ENCODE results near the gene TTLL11.
A peak's percentile ranks its signal among the peaks of the same experiment; 100 is the strongest.

TTLL11 gene

DNA sequence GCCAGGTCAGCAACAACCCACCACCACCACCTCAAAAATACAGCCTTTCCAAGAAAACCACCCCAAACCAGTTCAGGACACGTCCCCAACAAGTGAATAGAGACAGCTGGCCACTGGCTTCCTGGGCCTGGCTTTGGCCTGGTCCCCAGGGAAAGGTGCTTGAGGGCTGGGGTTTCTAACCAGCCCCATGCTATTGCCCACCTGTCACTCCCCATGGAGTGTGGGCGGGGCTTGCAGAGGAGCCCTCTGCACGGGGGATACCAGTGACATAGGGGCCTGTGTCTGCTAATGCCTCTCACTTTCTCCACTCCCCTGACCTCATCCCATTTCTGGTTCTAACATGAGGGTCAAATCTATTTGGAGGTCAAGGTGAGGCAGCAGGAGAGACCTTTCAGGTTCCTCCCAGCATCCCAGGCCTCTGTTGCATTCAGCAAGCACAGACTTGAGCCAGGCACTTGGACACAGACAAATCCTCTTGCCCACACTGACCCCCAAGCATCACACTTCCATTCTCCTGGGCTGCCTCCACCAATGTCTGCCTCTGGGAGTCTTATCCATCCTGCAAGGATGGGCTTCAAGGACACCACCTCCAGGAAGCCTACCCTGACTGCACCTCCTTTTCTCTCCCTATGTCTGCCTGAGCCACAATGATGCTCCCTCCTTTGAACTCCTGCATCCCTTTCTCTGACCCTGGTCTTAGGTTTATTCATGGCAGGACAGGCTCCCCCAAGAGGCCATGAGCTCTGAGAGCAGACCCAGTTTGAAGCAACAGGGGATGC lies 16.1 kb upstream of the TTLL11 start:
- no peak for DNase-seq

DNA sequence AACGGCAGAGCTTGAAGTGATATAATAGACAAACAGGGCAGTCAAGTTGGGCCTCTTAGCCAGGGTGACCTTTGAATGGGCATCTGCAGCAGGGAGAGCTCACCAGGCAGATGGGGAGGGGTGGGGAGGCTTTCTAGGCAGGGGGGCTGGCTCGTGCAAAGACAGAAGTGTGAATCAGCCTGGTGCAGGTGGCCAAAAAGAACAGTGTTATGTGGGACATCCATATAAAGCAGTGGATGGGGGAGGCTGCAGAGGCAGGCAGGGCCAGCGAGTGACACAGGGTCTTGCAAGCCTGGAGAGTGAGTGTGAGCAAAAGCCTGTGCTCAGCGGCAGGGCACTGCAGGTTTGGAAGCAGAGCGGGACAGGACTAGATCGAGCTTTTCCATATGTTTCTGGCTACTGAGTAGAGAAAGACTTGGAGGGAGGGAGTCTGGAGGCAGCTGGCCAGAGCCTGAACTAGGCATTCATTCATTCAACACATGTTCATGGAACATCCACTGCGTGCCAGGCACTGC lies 14.2 kb upstream of the TTLL11 start:
- no peak for DNase-seq

DNA sequence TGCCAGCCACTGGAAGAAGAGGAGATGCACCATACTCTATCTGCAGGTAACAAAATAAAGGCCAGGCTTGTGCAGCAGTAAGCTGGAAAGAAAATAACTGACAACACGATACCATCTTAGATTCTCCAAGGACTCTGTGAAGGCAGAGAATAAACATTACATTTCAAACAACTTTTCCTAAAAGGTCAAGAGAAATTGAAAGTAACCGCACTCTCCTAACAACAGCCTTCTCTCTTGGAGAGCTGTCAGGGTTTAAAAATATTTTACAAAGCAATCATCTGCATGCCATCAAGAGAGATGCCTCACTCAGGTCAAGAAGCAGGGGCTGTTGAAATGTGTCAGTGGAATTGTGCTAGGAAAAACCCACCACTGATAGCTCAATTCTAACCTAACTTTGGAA lies 13.5 kb upstream of the TTLL11 start:
- no peak for DNase-seq

GRCh38 chr9:122103985-122104384 lies 10.9 kb upstream of the TTLL11 start:
- DNase-seq, result no peak

GRCh38 chr9:122102156-122102555 lies 9.0 kb upstream of the TTLL11 start:
- no peak for DNase-seq

DNA sequence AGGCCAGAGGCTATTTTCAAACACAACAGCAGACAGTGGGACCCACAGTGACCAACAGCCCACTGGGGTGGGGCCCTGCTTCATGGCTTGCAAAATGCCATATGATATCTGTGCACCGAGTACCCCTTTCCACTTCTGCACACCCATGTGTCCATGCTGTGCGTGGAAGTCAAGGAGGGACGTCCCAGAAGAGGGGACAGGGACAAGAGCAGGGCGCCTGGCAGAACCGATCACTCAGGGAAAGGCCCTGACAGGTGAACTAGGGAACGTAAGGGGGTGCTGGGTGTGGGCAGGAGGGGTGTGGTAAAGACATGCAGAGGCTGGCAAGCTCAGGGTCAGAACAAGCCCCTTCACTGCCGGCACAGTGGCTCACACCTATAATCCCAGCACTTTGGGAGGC lies 7.6 kb upstream of the TTLL11 start:
- DNase-seq, result no peak

GRCh38 chr9:122099271-122099869 lies 6.3 kb upstream of the TTLL11 start:
- peak; percentile 77 to 78 for DNase-seq

- DNase-seq, result no peak
Observed at GRCh38 chr9:122097679-122098315, 4.7 kb upstream of the TTLL11 start.

GRCh38 chr9:122096620-122097415 lies 3.7 kb upstream of the TTLL11 start:
- no peak for DNase-seq

GRCh38 chr9:122095010-122095767 lies 2.1 kb upstream of the TTLL11 start:
- peak; percentile 54 to 63 for DNase-seq

DNA sequence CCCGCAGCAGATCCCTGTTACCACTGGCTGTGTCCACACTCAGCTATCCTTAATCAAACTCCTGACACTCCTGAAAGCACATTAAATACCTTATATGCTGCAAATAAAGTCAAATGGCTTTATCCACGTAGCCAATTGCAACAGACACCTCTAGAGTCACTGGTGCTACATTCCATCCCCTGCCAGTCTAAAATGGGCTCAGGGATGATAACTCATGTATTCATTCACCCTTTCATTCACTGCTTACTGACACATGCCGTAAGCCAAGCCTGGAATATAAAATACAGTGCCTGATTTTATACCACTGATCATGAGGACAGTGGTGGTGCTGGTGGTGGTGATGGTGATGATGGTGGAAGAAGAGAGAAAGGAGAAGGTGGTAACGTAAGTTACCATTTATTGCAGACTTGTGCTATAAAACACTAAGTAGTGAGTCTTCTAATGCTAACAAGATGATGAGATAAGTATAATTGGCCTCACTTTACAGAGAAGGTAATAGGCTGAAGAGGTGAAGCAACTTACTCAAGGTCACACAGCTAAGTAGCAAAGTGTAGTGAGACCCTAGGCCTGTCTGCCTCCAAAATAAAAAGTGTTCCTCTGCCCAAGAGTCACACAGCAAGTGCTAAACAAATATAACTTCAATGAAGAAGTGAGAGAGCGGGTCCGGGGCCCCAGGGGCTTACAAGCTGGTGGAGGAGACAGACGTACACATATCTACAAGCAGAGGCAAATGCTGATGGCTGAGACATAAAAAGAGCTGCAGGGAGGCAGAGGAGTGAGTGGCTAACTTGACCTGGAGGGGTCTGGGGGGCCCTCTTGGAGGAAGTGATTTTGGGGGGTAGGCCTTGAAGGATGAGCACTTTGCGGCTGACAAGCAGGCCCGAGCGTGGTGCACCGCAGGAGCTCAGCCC lies 1.2 kb downstream of the TTLL11 start:
- no peak for DNase-seq

GRCh38 chr9:122090981-122091380 lies 2.1 kb downstream of the TTLL11 start:
- no peak for DNase-seq

- DNase-seq, result no peak
Observed at GRCh38 chr9:122090287-122090883, 2.7 kb downstream of the TTLL11 start.

DNA sequence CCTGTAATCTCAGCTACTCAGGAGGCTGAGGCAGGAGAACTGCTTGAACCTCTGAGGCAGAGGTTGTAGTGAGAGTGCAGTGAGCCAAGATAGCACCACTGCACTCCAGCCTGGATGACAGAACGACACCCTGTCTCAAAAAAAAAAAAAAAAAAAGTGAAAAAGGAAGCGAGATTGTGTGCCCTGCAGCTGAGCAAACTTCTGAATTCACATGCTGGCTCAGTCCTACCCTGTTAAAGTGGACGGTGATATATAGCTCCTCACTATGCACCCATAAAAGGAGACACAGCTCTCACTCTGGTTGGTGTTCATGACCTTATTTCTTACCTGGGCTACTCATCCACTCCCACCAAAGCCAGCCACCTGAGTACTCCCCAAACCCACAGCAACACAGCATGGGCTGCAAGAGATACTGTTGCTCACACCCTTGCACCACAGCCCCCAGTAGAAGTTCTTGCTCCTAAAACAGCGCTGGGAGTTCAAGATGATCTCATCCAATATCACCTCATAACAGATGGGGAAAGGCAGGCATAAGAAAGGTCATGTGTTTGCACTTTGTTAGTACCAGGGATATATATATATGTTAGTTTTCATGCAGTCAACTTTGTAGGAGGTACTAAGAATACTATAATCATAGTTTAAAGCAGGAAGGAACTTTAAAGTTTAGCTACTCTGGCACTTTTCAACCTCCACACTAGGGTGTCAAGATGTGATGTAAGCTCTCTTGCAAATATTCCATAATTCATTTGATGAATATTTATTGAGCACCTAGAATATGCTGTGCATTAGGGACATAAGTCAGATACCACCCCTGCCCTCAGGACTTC lies 4.0 kb downstream of the TTLL11 start:
- DNase-seq, result no peak

DNA sequence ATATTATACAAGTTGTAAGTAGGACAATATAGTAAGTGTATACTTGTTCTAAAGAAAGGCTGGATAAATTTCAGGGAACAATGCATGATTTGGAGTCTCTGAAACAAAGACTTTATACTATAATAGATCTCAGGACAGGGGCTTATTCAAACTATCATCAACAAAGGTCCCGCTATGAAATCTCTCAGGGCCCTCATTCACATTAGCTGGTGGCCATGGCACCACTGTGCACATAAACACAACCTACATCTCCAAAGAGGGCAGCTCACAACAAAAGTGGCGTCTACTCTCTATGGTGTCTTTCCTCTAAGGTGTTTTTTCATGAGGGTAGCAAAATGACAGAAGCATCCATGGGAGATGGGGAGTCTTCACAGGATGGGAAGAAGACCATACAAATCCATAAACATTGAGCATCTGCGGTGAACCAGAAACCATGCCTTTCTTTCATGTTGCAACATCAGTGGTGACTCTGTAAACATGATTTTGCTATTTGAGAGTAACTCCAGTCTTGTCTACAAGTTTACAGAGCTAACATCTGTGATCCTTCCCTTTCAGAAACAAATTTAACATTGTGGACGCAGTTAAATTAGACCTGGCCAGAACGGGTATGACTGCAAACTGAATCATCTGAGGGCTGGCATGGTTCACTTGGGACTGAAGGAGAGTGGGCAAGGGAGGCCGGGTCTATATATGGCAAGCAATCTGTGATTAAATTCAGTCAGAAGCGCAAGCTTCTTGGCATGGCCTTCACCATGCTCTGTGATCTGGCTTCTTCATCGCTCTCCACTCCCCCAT lies 5.5 kb downstream of the TTLL11 start:
- no peak for DNase-seq

- DNase-seq, result no peak
Observed at GRCh38 chr9:122086873-122087272, 6.2 kb downstream of the TTLL11 start.

GRCh38 chr9:122085260-122085659 lies 7.8 kb downstream of the TTLL11 start:
- no peak for DNase-seq

DNA sequence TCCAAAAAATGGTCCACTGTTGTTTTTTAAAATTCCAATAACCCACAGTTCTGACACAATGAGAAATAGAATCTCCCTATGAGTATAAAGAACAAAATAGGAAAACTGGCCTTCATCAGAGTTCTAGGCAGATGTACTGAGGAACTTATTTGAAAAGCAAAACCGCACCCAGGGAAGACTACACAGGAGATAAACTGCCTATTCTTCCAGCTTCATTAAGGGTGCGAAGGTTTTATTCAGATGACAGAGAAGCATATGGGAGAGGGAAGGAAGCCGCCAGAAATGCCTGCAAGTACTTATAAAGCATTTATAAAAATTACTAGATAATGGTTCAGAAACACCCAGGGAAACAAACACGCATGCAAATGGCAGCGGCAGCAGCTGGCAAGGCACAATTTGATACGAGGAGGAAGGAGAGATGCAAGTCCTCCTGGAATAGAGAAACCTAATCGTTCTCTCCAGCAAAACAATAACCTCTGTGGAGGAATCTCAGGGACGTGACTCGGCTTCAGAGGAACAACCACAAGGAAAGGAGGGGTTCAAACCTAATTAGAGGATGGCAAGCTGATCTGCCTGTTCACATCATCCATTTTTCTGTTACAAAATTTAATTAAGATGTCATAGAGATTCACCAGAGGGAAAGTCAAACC lies 9.0 kb downstream of the TTLL11 start:
- DNase-seq, result no peak

Measured in CD4-positive, alpha-beta T cell treated with Interleukin-4 for 1 hour (primary cell).